MM.1S (cell line): ENCODE results near the gene AP2S1.

Source experiments
- DNase-seq: peaks from one replicate; pipeline ENCODE4 v3.0.0-alpha.2; 2015
- H2AFZ ChIP-seq: fragments of 300-600 bp; sonication (generic); 2 replicates; pipeline ENCODE4 v1.6.0; 2016; ENCODE audit warnings: antibody characterized with exemption, low read length
- H3F3A ChIP-seq: fragments of 300-600 bp; sonication (generic); 2 replicates; pipeline ENCODE4 v1.6.1; 2016; ENCODE audit warnings: mild to moderate bottlenecking, antibody characterized with exemption, low read length, moderate library complexity, mixed read lengths; ENCODE audit not compliant: insufficient read depth
- H3K27ac ChIP-seq: fragments of 300-600 bp; sonication (generic); 2 replicates; pipeline ENCODE4 v1.5.1; 2016; ENCODE audit warnings: mild to moderate bottlenecking, low read length
- H3K27me3 ChIP-seq: fragments of 300-600 bp; sonication (generic); replicated peaks from 2 replicates; pipeline ENCODE4 v1.6.0; 2016; ENCODE audit warnings: low read length; ENCODE audit not compliant: insufficient read depth
- H3K36me3 ChIP-seq: fragments of 300-600 bp; sonication (generic); replicated peaks from 2 replicates; pipeline ENCODE4 v1.6.1; 2016; ENCODE audit warnings: mild to moderate bottlenecking, low read length, mixed read lengths; ENCODE audit not compliant: insufficient read depth
- H3K4me1 ChIP-seq: fragments of 300-600 bp; sonication (generic); 2 replicates; pipeline ENCODE4 v1.6.1; 2016; ENCODE audit warnings: low read length, mixed read lengths
- H3K4me2 ChIP-seq: fragments of 300-600 bp; sonication (generic); 2 replicates; pipeline ENCODE4 v1.6.0; 2016; ENCODE audit warnings: low read depth, low read length
- H3K4me3 ChIP-seq: fragments of 300-600 bp; sonication (generic); 2 replicates; pipeline ENCODE4 v1.5.1; 2016; ENCODE audit warnings: low read length, mixed read lengths
- H3K79me2 ChIP-seq: fragments of 300-600 bp; sonication (generic); 2 replicates; pipeline ENCODE4 v1.6.1; 2016; ENCODE audit warnings: mixed run types, low read length, mixed read lengths
- H3K9ac ChIP-seq: fragments of 300-600 bp; sonication (generic); 2 replicates; pipeline ENCODE4 v1.6.1; 2016; ENCODE audit warnings: low read length, mixed read lengths
- H3K9me2 ChIP-seq: fragments of 300-600 bp; sonication (generic); replicated peaks from 2 replicates; pipeline ENCODE4 v1.6.1; 2016; ENCODE audit warnings: mild to moderate bottlenecking, low read length, mixed read lengths; ENCODE audit not compliant: insufficient read depth
- H3K9me3 ChIP-seq: fragments of 300-600 bp; sonication (generic); replicated peaks from 2 replicates; pipeline ENCODE4 v1.6.1; 2016; ENCODE audit warnings: mild to moderate bottlenecking, low read length, mixed read lengths; ENCODE audit not compliant: insufficient read depth
- H4K20me1 ChIP-seq: fragments of 300-600 bp; sonication (generic); 2 replicates; pipeline ENCODE4 v1.6.1; 2016; ENCODE audit warnings: mild to moderate bottlenecking, low read length, moderate library complexity, mixed read lengths; ENCODE audit not compliant: insufficient read depth
- CTCF ChIP-seq: fragments of 300-600 bp; sonication (generic); IDR thresholded peaks from 2 replicates; pipeline ENCODE4 v1.5.1; 2016; ENCODE audit warnings: antibody characterized with exemption, low read length, mixed read lengths
- EZH2 ChIP-seq: fragments of 300-600 bp; sonication (generic); optimal IDR thresholded peaks from 2 replicates; pipeline ENCODE3; 2017; ENCODE audit warnings: low read depth, mild to moderate bottlenecking, antibody characterized with exemption, low read length, mixed read lengths
- EZH2phosphoT487 ChIP-seq: fragments of 300-600 bp; sonication (generic); IDR thresholded peaks from 2 replicates; pipeline ENCODE4 v1.6.1; 2018; ENCODE audit warnings: antibody characterized with exemption, low read length

Gene AP2S1

GRCh38 chr19:46866407-46867136 lies 15.9 kb upstream of the AP2S1 start:
- Histone ChIP-seq H3K9ac (no peak overlapping the region), H3K36me3 (no peaks in the 10 kb centered on the region), H3K4me3 (no peak overlapping the region), H2AFZ (no peak overlapping the region), H3K9me3 (no peaks in the 10 kb centered on the region), H3K4me2 (no peak overlapping the region), H3F3A (no peaks in the 10 kb centered on the region; the same call in 1 of the 2 replicates), H3K9me2 (no peaks in the 10 kb centered on the region), H3K27ac (no peak overlapping the region), H3K27me3 (no peaks in the 10 kb centered on the region), H3K79me2 (peaks cover 93% of the 10 kb centered on the region), H3K4me1 (peaks cover 5% of the 10 kb centered on the region; the same call in 1 of the 2 replicates), H4K20me1 (no peaks in the 10 kb centered on the region)
- no peak for DNase-seq
- no peak for TF ChIP-seq EZH2

GRCh38 chr19:46863818-46864629 lies 13.4 kb upstream of the AP2S1 start:
- no peaks in the 10 kb centered on the region for H3K9me2 ChIP-seq
- no peaks in the 10 kb centered on the region for H3K36me3 ChIP-seq
- H3K9ac ChIP-seq, result no peak overlapping the region
- no peak overlapping the region for H3K4me3 ChIP-seq
- no peak overlapping the region for H2AFZ ChIP-seq
- peaks cover 6% of the 10 kb centered on the region; the same call in 1 of the 2 replicates for H3F3A ChIP-seq
- H3K4me1 ChIP-seq, result peaks cover 10% of the 10 kb centered on the region
- no peak for TF ChIP-seq CTCF
- no peak for TF ChIP-seq EZH2phosphoT487
- TF ChIP-seq EZH2, result no peak
- no peak for DNase-seq
- H3K4me2 ChIP-seq, result no peak overlapping the region
- H4K20me1 ChIP-seq, result no peaks in the 10 kb centered on the region
- H3K27me3 ChIP-seq, result no peaks in the 10 kb centered on the region
- H3K79me2 ChIP-seq, result peaks cover 76% of the 10 kb centered on the region
- H3K27ac ChIP-seq, result no peak overlapping the region
- H3K9me3 ChIP-seq, result no peaks in the 10 kb centered on the region

- Histone ChIP-seq H3K27me3 (no peaks in the 10 kb centered on the region), H3K4me3 (no peak overlapping the region), H3K36me3 (no peaks in the 10 kb centered on the region), H3K27ac (no peak overlapping the region), H3F3A (peaks cover 6% of the 10 kb centered on the region; the same call in 1 of the 2 replicates), H3K9ac (no peak overlapping the region), H4K20me1 (no peaks in the 10 kb centered on the region), H2AFZ (no peak overlapping the region), H3K9me3 (no peaks in the 10 kb centered on the region), H3K79me2 (peaks cover 67% of the 10 kb centered on the region), H3K4me1 (peaks cover 10% of the 10 kb centered on the region), H3K9me2 (no peaks in the 10 kb centered on the region), H3K4me2 (no peak overlapping the region; the same call in 1 of the 2 replicates)
- TF ChIP-seq CTCF (no peak), EZH2phosphoT487 (no peak)
- DNase-seq, result no peak
Observed at GRCh38 chr19:46862974-46863632, 12.5 kb upstream of the AP2S1 start.
